HG03439 (cell line): ENCODE measurements around the gene KLRF2.

Experiments used
- ATAC-seq: cut with Tn5 transposase; IDR thresholded peaks from one replicate; pipeline ENCODE4 v1.9.1; 2021; ENCODE audit warnings: mild to moderate bottlenecking, moderate library complexity; ENCODE audit not compliant: unreplicated experiment

The KLRF2 gene

DNA sequence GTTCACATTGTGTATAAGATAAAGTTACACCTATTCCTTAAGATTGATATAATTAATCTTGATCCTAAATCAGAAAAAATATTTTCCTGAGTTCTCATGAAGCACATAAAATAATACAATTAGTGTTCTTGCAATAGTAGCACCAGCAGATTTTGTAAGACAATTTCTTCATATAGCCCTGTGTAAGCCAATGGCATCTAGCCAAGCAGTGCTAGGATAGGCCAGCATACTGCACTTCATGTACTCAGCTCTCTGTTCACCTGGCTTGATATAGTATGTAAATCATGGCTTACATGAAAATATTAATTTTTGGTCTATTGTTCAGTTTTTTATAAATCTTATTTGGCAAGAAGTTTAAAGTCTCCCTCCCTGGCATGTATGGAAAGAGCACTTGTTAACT is 1.9 kb downstream of the KLRF2 start:
- ATAC-seq, result no peak

DNA sequence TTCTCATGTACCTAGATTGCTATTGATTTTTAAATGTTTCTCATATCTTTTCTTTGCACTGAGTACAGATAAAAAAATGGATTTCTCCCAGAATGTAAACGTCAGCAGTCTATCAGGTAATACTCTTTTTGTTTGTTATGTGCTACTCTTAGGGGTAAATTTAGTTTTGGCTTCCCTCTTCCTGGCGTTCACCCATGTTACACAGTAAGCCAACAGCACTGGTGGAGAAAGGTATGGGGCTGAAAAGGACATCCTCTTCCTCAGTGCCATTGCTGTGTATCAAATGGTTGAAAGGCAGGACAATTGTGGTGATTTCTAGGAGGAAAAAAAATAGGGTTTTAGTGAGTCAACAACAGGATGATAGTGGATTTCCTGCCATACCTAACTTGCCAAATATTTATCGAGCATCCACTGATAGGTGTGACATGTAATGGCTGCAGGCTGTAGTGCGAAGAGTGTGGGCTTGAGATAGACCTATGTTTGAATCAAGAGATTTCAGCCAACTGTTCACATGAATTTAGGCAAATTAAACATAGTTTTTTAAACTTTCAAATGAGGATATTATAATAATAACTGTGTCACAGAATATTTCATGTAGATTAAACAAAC is 7.5 kb downstream of the KLRF2 start:
- ATAC-seq, result no peak

DNA sequence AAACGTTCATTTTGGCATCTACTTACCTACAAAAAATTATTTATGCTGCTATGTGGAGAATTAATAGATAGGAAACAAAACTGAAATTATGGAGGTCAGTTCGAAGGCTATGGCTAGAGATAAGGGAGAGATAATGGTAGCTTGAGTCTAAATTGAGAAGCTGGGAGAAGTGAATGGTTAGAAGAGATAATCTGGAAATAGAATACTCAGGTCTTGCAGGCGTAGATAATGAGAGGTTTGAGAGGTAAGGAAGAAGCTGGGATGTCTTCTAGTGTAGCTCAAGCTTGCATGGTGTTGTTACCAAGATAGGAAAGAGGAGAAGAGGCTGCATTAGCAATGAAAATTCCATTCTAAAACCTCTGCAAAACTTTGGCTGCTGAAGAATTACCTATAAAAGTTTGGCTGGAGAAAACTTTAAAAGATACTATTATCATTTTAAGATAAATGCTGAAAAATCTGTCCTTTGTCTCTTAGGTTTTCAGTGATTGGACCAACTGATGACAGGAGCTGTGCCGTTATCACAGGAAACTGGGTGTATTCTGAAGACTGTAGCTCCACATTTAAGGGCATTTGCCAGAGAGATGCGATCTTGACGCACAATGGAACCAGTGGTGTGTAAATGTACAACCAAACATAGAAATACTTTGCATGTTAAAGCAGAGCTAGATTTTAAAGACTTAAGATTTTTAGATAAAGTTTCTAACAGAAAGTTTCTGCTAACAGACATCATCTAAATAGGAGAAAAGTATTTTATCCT is 14.1 kb downstream of the KLRF2 start:
- ATAC-seq, result no peak

DNA sequence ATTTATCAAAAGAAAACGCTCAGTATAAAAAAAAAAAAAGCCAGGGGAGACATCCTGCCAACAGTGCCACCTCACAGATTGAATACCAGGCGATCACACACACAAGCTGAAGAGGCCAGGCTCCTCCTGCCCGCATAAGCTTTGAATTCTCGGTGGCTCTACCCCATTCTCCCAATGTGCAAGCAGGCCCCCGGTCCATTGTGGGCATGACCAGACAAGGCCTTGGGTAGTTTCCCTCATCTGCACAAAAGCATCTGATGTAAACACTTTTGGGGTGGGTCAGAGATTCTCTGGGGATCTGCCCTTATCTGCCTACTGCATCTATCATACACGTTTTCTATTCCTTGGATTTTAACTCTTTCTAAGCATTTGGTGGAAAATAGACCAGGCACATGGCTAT is 16.2 kb downstream of the KLRF2 start:
- ATAC-seq, result no peak

DNA sequence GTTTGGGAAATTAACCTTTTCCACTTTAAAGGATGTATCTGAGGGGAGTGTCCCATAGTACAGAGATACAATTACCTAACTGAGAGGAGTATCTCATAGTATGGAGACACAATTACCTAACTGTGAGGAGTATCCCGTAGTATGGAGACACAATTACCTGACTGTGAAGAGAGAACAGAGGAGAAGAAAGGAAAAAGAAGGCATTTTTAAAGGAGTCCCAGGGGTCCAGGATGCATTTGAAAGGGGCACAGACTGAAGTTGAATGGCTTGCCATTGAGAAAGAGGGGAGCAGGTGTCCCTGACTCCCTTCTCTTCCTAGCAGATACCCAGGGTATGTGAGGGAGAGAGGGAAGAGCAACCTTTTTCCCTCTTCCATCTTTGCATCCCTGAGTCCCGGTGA is 17.9 kb downstream of the KLRF2 start:
- no peak for ATAC-seq

DNA sequence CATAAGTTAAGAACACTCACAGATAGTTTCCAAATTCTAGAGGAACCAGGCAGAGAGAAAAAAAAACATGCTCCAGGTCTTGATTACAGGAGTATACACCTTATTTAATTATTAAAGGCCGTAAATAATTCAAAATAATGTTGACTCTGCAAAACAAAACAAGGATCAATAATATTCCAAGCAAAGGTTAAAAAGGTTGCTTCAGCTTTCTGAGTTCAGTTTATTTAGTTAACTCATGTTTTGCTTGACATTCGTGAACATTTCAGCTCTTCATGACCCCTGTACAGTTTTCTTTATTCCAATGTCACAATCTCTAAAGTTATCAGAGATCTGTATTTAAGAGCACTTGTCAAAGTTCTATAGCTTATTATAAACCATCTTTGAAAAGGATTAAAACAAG is 19.6 kb downstream of the KLRF2 start:
- ATAC-seq, result no peak

DNA sequence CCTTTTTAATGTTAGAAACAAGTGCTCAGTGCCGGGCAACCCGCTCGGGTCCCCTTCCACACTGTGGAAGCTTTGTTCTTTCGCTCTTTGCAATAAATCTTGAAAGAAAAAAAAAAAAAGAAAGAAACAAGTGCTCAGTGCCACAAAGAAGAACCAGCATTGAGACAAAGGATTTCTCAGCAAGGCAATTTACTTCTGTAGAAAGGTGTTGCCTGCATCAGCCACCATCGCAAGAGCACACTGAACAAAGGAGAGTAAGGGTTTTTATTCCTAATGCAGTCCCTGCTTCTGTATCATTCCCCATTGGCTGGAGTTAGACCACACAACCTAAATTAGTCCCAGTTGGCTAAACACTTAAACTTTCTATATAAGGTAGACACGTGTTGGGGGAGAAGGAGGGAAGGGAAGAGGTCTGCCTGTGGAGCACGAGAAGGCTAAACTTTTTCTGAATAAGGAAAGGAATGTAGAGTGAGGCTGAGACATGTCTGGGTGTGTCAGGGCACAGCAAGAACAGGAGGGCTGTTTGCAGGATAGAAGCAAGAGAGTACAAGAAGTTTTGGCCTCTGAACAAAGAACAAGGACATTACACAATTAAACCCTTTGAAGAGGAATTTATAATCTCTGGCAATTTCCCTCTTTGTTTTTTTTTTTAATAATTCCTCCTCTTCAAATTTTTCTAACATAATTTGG is 21.4 kb downstream of the KLRF2 start:
- no peak for ATAC-seq

DNA sequence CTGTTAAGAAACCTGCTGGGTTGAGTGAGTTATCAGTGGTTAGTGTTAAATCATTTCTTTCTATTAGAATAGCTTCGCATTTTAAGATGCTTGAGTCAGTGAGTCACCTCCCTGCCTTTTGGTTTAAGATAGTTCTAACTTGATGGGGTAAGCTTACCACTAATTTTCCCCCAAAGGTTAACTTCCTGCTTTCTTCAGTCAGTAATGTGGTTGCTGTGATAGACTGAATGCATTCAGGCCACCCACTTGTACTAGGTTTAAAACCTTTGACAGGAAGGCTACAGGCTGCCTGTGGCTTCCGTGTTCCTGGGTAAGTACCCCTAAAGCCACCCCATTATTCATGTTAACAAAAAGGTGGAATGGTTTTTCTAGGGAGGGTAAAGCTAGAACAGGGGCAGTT is 25.6 kb downstream of the KLRF2 start:
- ATAC-seq, result no peak

DNA sequence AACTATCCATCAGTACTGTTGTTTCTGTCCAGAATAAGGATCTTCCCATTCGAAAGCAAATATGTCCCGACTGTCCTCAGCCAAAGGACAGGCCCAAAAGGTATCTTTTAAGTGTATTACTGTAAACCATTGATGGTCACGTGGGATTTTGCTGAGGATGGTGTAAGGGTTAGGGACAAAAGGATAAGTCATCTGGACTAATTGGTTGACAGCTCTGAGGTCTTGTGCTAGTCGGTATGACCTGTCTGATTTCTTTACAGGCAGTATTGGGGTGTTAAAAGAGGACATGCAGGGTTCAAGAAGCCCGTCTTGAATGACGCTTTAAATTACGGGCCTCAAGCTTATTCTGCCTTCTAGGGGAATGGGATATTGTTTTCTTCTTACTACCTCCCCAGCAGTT is 26.5 kb downstream of the KLRF2 start:
- ATAC-seq, result no peak

DNA sequence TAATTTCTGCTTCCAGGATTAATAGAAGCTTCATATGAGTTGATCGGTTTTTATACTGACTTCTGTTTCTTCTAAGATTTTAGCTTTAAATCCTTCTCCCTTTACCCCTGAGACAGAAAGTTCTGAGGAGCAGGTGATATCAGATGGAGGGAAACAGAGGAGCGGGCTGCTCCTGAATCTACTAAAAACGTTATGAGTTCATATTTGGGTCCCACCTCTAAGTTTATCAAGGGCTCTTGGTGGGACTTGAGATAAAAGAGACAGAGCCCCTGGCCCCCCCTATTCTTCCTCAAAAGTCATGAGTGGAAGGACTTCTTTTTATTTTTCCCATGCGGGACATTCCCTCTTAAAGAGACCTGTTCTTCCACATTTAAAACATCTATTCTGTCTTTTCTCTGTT is 27.1 kb downstream of the KLRF2 start:
- no peak for ATAC-seq

DNA sequence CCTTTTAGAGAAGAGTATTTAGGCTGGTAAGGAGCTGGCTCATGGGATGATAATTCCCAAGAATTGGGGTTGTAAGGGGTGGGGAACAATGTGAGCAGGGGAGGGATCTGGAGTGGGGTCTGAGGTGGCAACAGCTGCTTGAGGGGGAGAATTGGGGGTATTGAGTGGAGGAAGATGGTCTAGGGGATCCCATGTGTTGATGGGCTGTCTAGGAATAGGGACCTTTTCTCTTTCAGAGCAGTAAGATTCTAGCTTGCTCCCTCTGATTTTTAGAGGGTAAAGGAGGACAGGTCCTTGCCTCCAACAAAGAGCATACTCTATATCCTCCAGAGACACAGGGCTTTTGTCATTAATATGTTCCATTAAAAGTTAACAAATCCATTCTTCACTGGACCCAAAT is 28.4 kb downstream of the KLRF2 start:
- no peak for ATAC-seq

DNA sequence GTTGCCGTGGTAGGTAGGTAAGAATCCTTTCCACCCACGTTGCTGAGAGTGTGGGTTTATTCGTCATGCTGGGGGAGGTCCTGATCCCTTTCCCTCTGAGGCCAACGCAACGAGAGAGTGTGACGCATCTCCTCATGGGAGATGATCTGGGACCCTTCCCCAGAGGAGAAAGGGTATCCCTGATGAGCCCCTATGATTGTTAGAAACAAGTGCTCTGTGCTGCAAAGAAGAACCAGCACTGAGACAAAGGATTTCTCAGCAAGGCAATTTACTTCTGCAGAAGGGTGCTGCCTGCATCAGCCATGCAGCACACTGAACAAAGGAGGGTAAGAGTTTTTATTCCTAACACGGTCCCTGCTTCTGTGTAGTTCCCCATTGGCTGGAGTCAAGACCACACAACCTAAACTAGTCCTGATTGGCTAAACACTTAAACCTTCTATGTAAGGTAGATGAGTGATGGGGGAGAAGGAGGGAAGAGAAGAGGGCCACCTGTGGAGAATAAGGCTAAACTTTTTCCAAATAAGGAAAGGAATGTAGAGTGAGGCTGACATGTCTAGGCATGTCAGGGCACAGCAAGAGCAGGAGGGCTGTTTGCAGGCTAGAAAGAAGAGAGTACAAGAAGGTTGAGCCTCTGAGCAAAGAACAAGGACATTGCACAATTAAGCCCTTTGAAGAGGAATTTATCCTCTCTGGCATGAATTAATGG is 29.6 kb downstream of the KLRF2 start:
- no peak for ATAC-seq

DNA sequence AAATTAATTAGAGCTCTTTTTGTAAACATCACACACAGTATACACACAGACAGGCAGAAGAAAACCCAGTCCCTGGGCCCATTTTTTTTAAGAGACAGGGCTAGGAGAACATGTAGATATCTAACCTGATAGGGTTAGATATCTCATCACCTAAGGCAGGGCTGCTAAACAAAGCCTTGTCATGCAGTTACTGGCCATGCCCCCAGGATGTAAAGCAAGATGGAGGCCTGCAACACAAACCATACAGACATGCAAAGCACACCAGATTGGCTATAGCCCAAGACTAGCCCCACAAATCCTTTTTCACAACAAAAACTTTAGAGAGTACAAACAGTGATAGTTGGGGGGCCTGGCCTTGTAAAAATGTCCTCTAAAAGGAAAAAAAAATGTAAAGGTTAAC is 30.4 kb downstream of the KLRF2 start:
- ATAC-seq, result no peak

DNA sequence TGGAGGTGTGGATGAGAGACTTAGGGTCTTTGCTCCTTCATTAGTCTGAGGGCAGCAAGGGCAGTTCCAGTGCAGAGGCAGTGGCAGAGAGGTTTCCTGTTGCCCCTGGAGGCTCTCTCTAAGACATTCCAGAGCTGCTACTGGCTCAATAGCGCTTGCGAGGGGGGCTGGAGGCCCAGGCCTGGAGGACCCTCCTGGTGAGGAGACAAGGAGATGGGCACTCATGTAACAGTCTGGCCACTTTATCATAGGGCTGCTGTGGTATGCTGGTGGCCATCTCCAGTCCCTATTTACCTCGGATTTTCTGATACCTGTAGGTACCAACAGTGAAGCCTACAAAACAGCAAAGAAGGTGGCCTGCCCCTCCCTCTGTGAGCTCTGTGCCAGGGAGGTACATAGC is 38.2 kb downstream of the KLRF2 start:
- no peak for ATAC-seq

DNA sequence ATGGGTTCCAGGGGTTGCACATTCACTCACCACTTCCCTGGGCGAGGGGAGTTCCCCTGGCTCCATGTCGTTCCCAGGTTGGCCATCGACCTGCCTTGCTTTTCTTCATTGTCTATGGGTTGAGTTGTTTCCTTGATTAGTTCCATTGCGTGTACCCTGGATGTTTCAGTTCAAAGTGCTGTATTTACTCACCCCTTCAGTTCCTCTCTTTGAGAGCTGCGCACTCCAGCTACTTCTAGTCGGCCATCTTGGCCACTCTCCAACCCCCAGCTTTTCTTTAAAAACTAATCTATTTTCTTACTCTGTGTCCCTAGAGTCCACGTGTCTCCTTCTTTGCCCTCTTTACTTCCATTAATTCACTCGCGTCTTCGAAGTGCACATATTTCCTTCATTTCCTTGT is 39.2 kb downstream of the KLRF2 start:
- no peak for ATAC-seq

DNA sequence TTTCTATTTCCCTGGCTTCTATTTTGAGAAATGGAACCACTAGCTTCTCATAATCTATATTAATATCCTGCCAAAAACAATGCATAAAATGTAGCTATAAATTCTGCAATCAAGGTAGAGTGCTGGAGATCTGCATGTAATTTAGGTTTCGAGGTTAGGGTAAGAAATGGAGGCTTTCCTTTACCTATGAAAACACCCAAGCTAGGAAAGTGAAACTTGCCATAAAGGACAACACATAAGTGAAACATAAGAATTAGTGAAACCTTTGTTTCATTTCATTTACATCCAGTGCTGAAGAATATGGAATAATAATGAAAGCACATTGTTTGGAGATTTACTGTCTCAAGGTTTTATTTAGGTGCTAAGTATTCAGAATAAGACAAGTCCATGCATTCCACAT is 41.1 kb downstream of the KLRF2 start:
- ATAC-seq, result no peak

DNA sequence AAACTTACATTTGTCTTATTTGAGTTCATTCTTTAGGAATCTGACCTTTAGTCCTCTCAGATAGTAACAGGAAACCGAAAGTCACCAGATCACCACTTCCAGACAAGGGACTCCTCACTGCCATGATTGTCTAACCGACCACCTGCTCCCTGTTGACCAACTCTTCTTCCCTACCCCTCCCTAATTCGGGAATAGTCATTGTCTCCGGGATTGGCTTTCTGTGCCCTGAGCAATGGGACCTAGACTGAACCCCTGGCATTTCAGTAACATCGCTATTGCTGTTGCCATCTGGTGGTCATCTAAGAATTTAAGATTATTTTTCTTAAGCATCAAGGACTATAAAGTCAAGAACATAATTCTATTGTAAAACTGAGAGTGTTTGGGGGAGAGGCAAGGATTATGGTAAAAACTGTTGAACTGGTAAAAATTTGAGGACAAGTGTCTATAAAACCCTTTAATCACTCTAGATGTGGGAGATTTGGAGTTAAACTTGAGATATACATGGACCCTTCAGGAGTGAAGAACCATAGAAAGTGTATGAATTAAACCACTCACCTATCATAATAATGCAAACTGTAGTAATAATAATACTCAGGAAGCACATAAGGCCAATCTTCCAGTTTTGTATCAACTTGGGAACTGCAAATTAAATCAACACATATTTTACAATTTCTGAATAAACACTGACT is 44.6 kb downstream of the KLRF2 start:
- ATAC-seq, result no peak

DNA sequence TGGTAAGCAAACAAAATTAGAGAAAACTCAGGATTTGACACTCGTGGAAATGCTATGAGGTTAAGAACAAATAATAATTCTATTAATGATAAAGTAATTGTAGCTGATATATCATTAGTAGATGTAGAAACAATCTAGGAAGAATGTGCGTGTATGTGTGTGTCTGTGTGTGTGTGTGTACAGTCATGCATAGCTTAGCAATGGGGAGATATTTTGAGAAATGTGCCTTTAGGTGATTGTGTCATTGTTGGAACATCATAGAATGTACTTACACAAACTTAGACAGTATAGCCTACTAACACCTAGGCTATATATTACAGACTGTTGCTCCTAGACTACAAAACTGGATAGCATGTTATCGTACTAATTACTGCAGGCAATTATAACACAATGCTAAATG is 45.6 kb downstream of the KLRF2 start:
- no peak for ATAC-seq

DNA sequence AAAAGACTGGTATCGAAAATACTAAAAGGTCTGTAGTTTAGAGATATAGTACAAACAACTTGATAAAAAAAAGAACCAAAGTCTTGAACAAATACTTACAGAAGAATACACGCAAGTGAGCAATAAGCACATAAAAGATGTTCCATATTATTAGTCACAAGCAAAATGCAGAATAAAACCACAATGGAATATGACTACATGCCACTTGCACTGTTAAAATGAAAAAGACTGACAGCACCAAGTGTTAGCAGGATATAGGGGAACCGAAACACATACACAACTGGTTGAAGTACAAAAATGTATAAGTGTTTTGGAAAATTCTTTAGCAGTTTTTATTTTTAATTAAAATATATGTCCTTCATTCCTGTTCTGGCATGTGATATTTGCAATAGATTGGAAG is 47.3 kb downstream of the KLRF2 start:
- no peak for ATAC-seq

DNA sequence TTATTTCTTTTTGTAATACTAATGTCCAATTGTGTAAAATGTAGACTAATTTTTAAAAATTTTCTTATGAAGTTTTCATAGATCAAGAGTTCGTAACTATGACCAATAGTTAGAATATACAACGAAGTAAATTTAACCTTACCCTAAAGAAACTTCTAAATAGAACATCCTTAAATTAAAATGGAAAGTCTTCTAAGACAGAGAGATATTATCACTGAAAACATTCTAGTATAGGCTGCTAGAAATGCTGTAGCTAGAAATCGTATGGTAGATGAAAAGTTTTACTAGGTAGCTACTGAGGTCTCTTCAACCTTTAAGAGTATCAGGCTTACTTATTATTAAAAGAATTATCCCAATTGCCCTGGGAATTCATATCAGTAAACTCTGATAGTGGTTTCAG is 50.0 kb downstream of the KLRF2 start:
- no peak for ATAC-seq

DNA sequence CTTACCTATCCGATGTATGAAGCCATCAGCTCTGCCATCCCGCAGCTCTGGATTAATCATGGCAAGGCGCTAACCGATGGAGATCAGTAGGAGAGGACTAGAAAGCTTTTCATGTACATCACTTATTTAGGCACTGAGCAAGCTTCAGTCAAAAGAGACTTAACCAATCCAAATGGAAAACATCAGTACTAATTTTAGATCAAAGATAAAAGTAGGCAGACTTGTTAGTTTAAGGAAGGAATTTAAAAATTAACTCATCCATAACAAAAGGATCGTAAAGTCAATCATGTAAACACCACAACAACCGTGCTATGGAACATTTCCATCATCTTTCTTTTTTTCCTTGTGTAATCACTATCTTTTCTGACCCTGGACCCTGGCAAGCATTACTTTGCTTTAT is 51.0 kb downstream of the KLRF2 start, which contains the start of gene CLEC2A:
CLEC2A (minus strand) TSS at position 101 of the 400 bp plus-strand sequence; CDS start at position 60, 41 bp downstream.
- ATAC-seq, result no peak
